GM20000 (cell line): Measurements from ENCODE around the gene PLAU.

ENCODE experiments used
- DNase-seq: peaks from one replicate; pipeline ENCODE4 v3.0.0; 2012; ENCODE audit warnings: low spot score
- CTCF ChIP-seq: IDR thresholded peaks from 2 replicates; pipeline ENCODE4 v1.5.1; 2012; ENCODE audit warnings: mild to moderate bottlenecking, control low read depth; ENCODE audit errors: extremely low read depth, missing control alignments

The PLAU gene

DNA sequence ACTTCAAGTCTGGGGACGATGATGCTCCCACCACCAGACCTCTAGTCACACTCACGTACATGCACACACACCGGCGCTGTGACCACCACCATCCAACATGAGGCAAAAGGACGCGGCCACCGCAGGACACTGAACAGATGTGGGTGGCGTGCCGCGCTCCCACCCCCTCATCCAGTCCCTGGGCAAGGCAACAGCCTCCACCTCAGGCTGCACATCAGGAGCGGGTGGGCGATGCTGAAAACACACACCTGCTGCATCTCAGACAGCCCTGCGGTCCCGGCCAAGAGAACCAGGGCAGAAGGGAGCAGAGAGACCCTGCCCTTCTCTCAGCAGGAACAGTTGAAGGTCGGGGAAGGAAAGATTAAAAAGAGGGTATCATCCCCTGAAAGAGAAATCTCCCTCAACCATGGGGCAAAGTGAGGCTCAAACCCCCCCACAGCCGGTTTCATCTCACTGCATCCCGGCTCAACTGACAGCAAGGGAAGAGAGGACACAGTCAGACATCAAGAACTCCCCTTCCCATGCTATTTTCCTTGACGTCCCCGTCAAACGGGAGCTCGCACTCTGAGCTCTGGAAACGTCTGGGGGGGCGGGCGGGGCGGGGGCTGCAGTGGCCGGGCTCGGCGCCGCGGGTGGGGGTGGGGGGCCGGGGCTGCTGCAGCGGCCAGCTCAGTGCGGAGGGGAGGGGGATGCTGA lies 37.6 kb upstream of the PLAU start:
- no peak for TF ChIP-seq CTCF
- no peak for DNase-seq

DNA sequence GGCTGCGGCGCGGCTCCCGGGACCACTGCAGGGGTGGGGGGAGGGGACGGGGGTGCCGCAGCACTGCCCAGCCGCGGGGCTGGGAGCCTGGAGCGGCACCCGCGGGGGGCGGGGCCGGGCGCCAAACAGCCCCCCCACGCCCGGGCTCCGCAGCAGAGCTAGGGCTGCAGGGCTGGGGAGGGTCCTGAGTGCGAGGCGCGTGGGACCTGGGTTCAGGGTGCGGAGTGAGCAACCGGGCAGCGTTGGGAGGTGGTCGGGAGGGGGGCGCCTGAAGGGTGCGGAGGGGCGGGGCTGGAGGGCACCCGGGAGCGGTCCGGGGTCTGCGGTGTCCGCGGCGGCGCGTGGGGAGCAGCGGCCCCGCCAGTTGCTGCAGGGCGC lies 37.1 kb upstream of the PLAU start:
- DNase-seq: peak; percentile 71
- TF ChIP-seq CTCF: no peak

- no peak for TF ChIP-seq CTCF
- DNase-seq: peak; percentile 99
Measured at GRCh38 chr10:73874267-73875138, 36.4 kb upstream of the PLAU start, which contains the start of gene CAMK2G. Gene CAMK2G, minus strand, starts transcription at chr10:73874555. Its CDS starts 94 bp downstream, at chr10:73874461.

- peak; percentile 64 for DNase-seq
- no peak for TF ChIP-seq CTCF
Measured at GRCh38 chr10:73875139-73875475, 35.8 kb upstream of the PLAU start.

DNA sequence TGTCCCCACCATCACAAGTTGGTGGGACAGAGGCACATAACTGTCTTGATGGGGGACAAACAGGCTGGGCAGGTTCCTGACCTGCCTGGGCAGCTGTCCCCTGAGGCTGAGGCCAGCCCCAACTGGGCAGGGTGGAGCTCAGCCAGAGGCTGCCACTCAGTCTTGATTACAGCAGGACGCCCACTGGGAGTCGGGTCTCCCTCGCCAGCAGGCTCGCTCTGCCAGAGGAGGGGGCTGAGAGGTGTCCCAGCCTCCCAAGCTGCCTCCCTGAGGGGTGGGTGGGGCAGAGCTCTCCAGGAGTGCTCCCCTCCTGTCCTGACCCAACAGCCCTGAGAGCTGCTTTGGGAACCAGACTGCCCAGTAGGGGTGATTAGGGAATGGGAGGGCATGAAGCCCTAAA lies 34.8 kb upstream of the PLAU start:
- no peak for DNase-seq
- TF ChIP-seq CTCF: no peak

DNA sequence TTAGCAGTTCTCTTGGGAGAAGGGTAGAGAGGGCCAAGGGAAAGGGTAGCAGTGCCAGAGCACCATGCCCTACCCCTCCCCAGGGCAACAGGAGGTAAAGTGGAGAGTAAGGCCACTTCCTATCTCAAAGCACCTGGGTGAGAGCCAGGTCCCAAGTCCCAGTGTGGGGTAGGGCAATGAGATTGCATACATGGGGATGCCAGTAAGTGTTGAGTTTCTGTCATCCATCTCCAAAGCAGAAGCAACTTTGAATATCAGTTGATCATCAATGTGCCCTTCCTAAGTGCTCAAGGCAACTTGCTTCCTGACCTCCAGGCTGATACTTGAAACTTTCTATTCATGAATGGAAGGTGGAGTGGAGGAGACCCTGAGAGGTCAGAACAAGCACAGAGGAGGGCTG lies 34.4 kb upstream of the PLAU start:
- DNase-seq: no peak
- no peak for TF ChIP-seq CTCF

- no peak for DNase-seq
- no peak for TF ChIP-seq CTCF
Measured at GRCh38 chr10:73876971-73877370, 34.0 kb upstream of the PLAU start.
